GM23338 (cell line): ENCODE measurements around the gene CUX1. TPM values are rescaled to one million over a fixed set of nuclear protein-coding genes. Genes with fewer than 3 reads are reported as not detected.
A peak's percentile ranks its signal among the peaks of the same experiment; 100 is the strongest.

Experiments
- ATAC-seq: fragments of 200-7000 bp; cut with Tn5 transposase; 3 replicates; pipeline ENCODE4 v1.9.1; 2020
- DNase-seq: peaks from one replicate; pipeline ENCODE4 v3.0.0-alpha.2; 2015; ENCODE audit warnings: low spot score
- H2AFZ ChIP-seq: fragments of 200-600 bp; sonication (generic); 2 replicates; pipeline ENCODE4 v1.8.0; 2016; ENCODE audit warnings: antibody characterized with exemption, mild to moderate bottlenecking, moderate library complexity
- H3F3A ChIP-seq: fragments of 200-600 bp; sonication (generic); replicated peaks from 2 replicates; pipeline ENCODE4 v1.8.0; 2017; ENCODE audit warnings: antibody characterized with exemption, mixed run types, low read depth
- H3K27ac ChIP-seq: fragments of 200-600 bp; sonication (generic); 2 replicates; pipeline ENCODE4 v1.6.1; 2016; ENCODE audit warnings: low read depth
- H3K27me3 ChIP-seq: fragments of 200-600 bp; sonication (generic); 2 replicates; pipeline ENCODE4 v1.8.0; 2016; ENCODE audit warnings: mild to moderate bottlenecking, mixed run types, moderate library complexity; ENCODE audit not compliant: insufficient read depth
- H3K36me3 ChIP-seq: fragments of 200-600 bp; sonication (generic); 2 replicates; pipeline ENCODE4 v1.8.0; 2016; ENCODE audit warnings: mild to moderate bottlenecking; ENCODE audit not compliant: insufficient read depth
- H3K4me1 ChIP-seq: fragments of 200-600 bp; sonication (generic); 2 replicates; pipeline ENCODE4 v1.8.0; 2016; ENCODE audit warnings: mild to moderate bottlenecking, moderate library complexity; ENCODE audit not compliant: insufficient read depth
- H3K4me2 ChIP-seq: fragments of 200-600 bp; sonication (generic); 2 replicates; pipeline ENCODE4 v1.7.1; 2017; ENCODE audit warnings: mixed run types
- H3K4me3 ChIP-seq: fragments of 200-600 bp; sonication (generic); 2 replicates; pipeline ENCODE4 v1.6.1; 2016; ENCODE audit warnings: mixed run types
- H3K79me2 ChIP-seq: fragments of 200-600 bp; sonication (generic); replicated peaks from 2 replicates; pipeline ENCODE4 v1.8.0; 2017; ENCODE audit warnings: mild to moderate bottlenecking; ENCODE audit not compliant: insufficient read depth
- H3K9me2 ChIP-seq: fragments of 200-600 bp; sonication (generic); 2 replicates; pipeline ENCODE4 v1.8.0; 2017; ENCODE audit not compliant: insufficient read depth
- H4K20me1 ChIP-seq: fragments of 200-600 bp; sonication (generic); replicated peaks from 2 replicates; pipeline ENCODE4 v1.8.0; 2017; ENCODE audit warnings: mild to moderate bottlenecking; ENCODE audit not compliant: insufficient read depth
- H3K27ac Mint-ChIP-seq: 2 replicates; pipeline ENCODE4 v1.8.0; 2020; ENCODE audit warnings: inconsistent platforms, mild to moderate bottlenecking, moderate library complexity, mixed read lengths
- H3K27me3 Mint-ChIP-seq: 3 replicates; pipeline ENCODE4 v1.8.0; 2022; ENCODE audit warnings: low read depth, mild to moderate bottlenecking, moderate library complexity, mixed read lengths, inconsistent platforms; ENCODE audit not compliant: insufficient read depth, poor library complexity
- H3K36me3 Mint-ChIP-seq: 3 replicates; pipeline ENCODE4 v1.8.0; 2021; ENCODE audit warnings: low read depth, mild to moderate bottlenecking, inconsistent platforms, moderate library complexity, mixed read lengths
- H3K4me1 Mint-ChIP-seq: 3 replicates; pipeline ENCODE4 v1.8.0; 2020; ENCODE audit warnings: mild to moderate bottlenecking, inconsistent platforms, mixed read lengths
- H3K4me3 Mint-ChIP-seq: 3 replicates; pipeline ENCODE4 v1.8.0; 2021; ENCODE audit warnings: moderate library complexity, mild to moderate bottlenecking, inconsistent platforms, mixed read lengths
- H3K9me3 Mint-ChIP-seq: 3 replicates; pipeline ENCODE4 v1.8.0; 2020; ENCODE audit warnings: moderate library complexity, mild to moderate bottlenecking, inconsistent platforms, mixed read lengths
- polyA plus RNA-seq: library from polyadenylated mRNA; unstranded; fragments of >200 nt; fragmentation: Nextera tagmentation; extraction: Ambion mirVana; gene quantifications from 2 replicates; pipeline ENCODE4 v1.2.1, GENCODE V29; 2016
- total RNA-seq: library from RNA; depleted of rRNA; stranded (reverse); fragments of >200 nt; shearing (Covaris generic); gene quantifications from 2 replicates; pipeline ENCODE4 v1.2.3, GENCODE V29; 2014
- TF ChIP-seq, protein P1 (sequence below), 2 experiments: fragments of 200-600 bp in 1 of 2; sonication (generic) in 1 of 2; conservative IDR thresholded peaks; 2 replicates each; pipeline versions ENCODE4 v1.5.1 to v1.6.1; 2016 to 2017; ENCODE audit warnings: antibody characterized with exemption in 2 of 2, low read depth in 2 of 2, mild to moderate bottlenecking in 2 of 2, moderate library complexity in 1 of 2
- TF ChIP-seq, protein P2 (sequence below): fragments of 250-450 bp; sonication (Bioruptor Pico); IDR thresholded peaks from 2 replicates; pipeline ENCODE4 v1.5.0; 2020; ENCODE audit warnings: mild to moderate bottlenecking, moderate library complexity

CUX1 gene
- total and polyA plus RNA-seq, 2 experiments from 2014 or later = 49.9 to 64.0 TPM

DNA sequence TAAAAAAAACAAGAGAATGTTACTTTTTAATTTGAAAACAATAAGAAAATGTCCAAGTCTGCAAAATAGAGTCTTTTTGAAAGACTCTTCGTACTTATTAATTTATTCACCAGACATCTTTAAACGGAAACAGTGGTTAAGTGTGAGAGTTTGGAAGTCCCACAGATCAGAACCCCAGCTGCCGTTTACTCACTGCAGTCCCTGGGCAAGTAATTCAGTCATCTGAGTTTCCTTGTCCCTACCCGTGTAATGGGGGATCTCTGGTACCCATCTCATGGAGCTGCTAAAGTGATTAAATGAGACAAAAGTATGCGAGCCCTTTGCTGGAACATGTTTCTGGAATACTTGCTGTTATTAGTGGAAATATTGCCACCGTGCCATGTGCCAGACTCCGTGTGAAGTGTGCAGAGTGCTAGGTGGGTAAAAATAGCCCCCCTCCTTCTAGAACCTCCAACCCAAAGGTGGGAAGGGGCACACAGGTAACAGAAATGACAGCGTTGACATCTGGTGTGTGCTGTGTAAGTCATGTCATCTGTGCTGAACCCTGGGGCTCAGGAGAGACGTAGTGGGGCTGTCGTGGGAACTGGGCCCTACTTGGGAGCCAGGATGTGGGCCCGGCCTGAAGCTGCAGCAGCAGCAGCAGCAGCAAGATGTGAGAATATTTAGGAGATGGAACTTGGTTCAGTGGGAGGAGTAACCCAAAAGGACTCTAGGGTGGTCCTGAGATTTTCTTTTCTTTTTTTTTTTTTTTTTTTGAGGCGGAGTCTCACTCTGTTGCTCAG, 140.5 kb downstream of the CUX1 start (continued):
- TF ChIP-seq, protein P1, sequence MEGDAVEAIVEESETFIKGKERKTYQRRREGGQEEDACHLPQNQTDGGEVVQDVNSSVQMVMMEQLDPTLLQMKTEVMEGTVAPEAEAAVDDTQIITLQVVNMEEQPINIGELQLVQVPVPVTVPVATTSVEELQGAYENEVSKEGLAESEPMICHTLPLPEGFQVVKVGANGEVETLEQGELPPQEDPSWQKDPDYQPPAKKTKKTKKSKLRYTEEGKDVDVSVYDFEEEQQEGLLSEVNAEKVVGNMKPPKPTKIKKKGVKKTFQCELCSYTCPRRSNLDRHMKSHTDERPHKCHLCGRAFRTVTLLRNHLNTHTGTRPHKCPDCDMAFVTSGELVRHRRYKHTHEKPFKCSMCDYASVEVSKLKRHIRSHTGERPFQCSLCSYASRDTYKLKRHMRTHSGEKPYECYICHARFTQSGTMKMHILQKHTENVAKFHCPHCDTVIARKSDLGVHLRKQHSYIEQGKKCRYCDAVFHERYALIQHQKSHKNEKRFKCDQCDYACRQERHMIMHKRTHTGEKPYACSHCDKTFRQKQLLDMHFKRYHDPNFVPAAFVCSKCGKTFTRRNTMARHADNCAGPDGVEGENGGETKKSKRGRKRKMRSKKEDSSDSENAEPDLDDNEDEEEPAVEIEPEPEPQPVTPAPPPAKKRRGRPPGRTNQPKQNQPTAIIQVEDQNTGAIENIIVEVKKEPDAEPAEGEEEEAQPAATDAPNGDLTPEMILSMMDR (conservative IDR thresholded peaks at IDR 0.05; ENCODE audit: low read depth in 2 of 2) = no peak
- TF ChIP-seq, protein P2, sequence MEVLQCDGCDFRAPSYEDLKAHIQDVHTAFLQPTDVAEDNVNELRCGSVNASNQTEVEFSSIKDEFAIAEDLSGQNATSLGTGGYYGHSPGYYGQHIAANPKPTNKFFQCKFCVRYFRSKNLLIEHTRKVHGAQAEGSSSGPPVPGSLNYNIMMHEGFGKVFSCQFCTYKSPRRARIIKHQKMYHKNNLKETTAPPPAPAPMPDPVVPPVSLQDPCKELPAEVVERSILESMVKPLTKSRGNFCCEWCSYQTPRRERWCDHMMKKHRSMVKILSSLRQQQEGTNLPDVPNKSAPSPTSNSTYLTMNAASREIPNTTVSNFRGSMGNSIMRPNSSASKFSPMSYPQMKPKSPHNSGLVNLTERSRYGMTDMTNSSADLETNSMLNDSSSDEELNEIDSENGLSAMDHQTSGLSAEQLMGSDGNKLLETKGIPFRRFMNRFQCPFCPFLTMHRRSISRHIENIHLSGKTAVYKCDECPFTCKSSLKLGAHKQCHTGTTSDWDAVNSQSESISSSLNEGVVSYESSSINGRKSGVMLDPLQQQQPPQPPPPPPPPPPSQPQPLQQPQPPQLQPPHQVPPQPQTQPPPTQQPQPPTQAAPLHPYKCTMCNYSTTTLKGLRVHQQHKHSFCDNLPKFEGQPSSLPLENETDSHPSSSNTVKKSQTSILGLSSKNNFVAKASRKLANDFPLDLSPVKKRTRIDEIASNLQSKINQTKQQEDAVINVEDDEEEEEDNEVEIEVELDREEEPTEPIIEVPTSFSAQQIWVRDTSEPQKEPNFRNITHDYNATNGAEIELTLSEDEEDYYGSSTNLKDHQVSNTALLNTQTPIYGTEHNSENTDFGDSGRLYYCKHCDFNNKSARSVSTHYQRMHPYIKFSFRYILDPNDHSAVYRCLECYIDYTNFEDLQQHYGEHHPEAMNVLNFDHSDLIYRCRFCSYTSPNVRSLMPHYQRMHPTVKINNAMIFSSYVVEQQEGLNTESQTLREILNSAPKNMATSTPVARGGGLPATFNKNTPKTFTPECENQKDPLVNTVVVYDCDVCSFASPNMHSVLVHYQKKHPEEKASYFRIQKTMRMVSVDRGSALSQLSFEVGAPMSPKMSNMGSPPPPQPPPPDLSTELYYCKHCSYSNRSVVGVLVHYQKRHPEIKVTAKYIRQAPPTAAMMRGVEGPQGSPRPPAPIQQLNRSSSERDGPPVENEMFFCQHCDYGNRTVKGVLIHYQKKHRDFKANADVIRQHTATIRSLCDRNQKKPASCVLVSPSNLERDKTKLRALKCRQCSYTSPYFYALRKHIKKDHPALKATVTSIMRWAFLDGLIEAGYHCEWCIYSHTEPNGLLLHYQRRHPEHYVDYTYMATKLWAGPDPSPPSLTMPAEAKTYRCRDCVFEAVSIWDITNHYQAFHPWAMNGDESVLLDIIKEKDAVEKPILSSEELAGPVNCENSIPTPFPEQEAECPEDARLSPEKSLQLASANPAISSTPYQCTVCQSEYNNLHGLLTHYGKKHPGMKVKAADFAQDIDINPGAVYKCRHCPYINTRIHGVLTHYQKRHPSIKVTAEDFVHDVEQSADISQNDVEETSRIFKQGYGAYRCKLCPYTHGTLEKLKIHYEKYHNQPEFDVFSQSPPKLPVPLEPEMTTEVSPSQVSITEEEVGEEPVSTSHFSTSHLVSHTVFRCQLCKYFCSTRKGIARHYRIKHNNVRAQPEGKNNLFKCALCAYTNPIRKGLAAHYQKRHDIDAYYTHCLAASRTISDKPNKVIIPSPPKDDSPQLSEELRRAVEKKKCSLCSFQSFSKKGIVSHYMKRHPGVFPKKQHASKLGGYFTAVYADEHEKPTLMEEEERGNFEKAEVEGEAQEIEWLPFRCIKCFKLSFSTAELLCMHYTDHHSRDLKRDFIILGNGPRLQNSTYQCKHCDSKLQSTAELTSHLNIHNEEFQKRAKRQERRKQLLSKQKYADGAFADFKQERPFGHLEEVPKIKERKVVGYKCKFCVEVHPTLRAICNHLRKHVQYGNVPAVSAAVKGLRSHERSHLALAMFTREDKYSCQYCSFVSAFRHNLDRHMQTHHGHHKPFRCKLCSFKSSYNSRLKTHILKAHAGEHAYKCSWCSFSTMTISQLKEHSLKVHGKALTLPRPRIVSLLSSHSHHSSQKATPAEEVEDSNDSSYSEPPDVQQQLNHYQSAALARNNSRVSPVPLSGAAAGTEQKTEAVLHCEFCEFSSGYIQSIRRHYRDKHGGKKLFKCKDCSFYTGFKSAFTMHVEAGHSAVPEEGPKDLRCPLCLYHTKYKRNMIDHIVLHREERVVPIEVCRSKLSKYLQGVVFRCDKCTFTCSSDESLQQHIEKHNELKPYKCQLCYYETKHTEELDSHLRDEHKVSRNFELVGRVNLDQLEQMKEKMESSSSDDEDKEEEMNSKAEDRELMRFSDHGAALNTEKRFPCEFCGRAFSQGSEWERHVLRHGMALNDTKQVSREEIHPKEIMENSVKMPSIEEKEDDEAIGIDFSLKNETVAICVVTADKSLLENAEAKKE (CRISPR knock-in tag) = no peak

DNA sequence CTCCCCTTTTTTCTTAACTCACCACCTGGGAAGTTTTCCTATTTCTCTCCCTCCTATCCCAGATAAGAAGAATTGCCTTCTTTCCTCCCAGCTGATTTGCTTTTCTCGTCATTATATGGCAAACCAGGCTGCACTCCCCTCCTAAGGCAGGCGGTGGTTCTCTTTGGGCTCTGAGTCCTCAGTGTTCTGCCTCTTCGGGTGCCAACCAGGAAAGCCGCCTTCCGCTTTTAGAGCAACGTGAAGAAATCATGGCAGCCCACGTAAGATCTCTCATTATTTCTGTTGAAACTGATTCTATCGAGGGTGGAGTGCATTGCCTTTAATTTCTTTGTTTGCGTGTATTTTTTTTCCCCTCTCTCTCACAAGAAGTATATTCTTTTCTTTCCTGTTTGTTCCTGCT, 141.9 kb downstream of the CUX1 start:
- Mint-ChIP-seq H3K4me3 (no peak overlapping the region), H3K27ac (0 out of 2 replicates have a peak overlapping the region, but pooled peaks have one; percentile 5), H3K4me1 (peaks cover 42% of the 10 kb centered on the region), H3K9me3 (no peaks in the 10 kb centered on the region), H3K27me3 (peaks cover 11% of the 10 kb centered on the region), H3K36me3 (no peaks in the 10 kb centered on the region)
- H3K4me2 ChIP-seq = no peak overlapping the region
- no peak overlapping the region for H3K4me3 ChIP-seq
- no peaks in the 10 kb centered on the region for H3K9me2 ChIP-seq
- DNase-seq = no peak
- H3F3A ChIP-seq = no peaks in the 10 kb centered on the region; the same call in 1 of the 2 replicates
- H4K20me1 ChIP-seq = no peaks in the 10 kb centered on the region; the same call in 1 of the 2 replicates
- peaks cover 22% of the 10 kb centered on the region for H3K4me1 ChIP-seq
- H3K79me2 ChIP-seq = peaks cover 98% of the 10 kb centered on the region
- no peak overlapping the region for H2AFZ ChIP-seq
- no peaks in the 10 kb centered on the region for H3K27me3 ChIP-seq
- no peaks in the 10 kb centered on the region for H3K36me3 ChIP-seq
- no peak for ATAC-seq
- H3K27ac ChIP-seq = no peak overlapping the region
- TF ChIP-seq, protein P1 (conservative IDR thresholded peaks at IDR 0.05; ENCODE audit: low read depth in 2 of 2) = no peak
- TF ChIP-seq, protein P2 (CRISPR knock-in tag) = no peak
